SK-N-SH (cell line): Measurements from ENCODE around the gene CIAO2A.

Experiments used
- CTCF ChIP-seq: fragments of 200-600 bp; sonication (generic); IDR thresholded peaks from 2 replicates; pipeline ENCODE4 v1.6.1; 2017; ENCODE audit warnings: antibody characterized with exemption, mild to moderate bottlenecking, moderate library complexity
- EZH2phosphoT487 ChIP-seq: fragments of 200-600 bp; sonication (generic); IDR thresholded peaks from 2 replicates; pipeline ENCODE4 v1.6.1; 2017; ENCODE audit warnings: low read depth, mixed run types, mild to moderate bottlenecking, antibody characterized with exemption, moderate library complexity, borderline replicate concordance
- MXI1 ChIP-seq: IDR thresholded peaks from 2 replicates; pipeline ENCODE4 v1.6.1; 2012; ENCODE audit warnings: mild to moderate bottlenecking, low read depth, low read length, improper control_type of control experiment
- USF2 ChIP-seq: fragments of 150-350 bp; IDR thresholded peaks from 2 replicates; pipeline ENCODE4 v1.6.1; 2017; ENCODE audit warnings: antibody characterized with exemption, low read length, low read depth, borderline replicate concordance

GRCh38 chr15:64095431-64095794 is 1.8 kb upstream of the CIAO2A start:
- TF ChIP-seq EZH2phosphoT487 (no peak), MXI1 (no peak), CTCF (no peak), USF2 (no peak)
